Fibroblast of skin of abdomen (primary cell): ENCODE results near the gene RTL10.

Source experiments
- DNase-seq: peaks from one replicate; pipeline ENCODE4 v3.0.0-alpha.2; 2013

RTL10 gene

GRCh38 chr22:19862619-19863246 lies 8.1 kb upstream of the RTL10 start:
- DNase-seq = no peak

- no peak for DNase-seq
Observed at GRCh38 chr22:19859861-19860510, 5.3 kb upstream of the RTL10 start.

GRCh38 chr22:19857382-19857781 lies 2.7 kb upstream of the RTL10 start:
- DNase-seq = no peak

- DNase-seq = peak; percentile 33
Observed at GRCh38 chr22:19855504-19856409, 1.1 kb upstream of the RTL10 start.

GRCh38 chr22:19853879-19854777 lies 546 bp downstream of the RTL10 start:
- no peak for DNase-seq

- DNase-seq = no peak
Observed at GRCh38 chr22:19853058-19853878, 1.4 kb downstream of the RTL10 start.

GRCh38 chr22:19852177-19852781 lies 2.4 kb downstream of the RTL10 start:
- no peak for DNase-seq

GRCh38 chr22:19851291-19852176 lies 3.1 kb downstream of the RTL10 start:
- DNase-seq = no peak

- no peak for DNase-seq
Observed at GRCh38 chr22:19850763-19851109, 3.9 kb downstream of the RTL10 start.

- DNase-seq = no peak
Observed at GRCh38 chr22:19849835-19850762, 4.6 kb downstream of the RTL10 start.

GRCh38 chr22:19848298-19849224 lies 6.1 kb downstream of the RTL10 start:
- no peak for DNase-seq

GRCh38 chr22:19847345-19847632 lies 7.4 kb downstream of the RTL10 start:
- no peak for DNase-seq

GRCh38 chr22:19846620-19847344 lies 7.9 kb downstream of the RTL10 start:
- no peak for DNase-seq

GRCh38 chr22:19845054-19845722 lies 9.5 kb downstream of the RTL10 start:
- no peak for DNase-seq

GRCh38 chr22:19844377-19845053 lies 10.2 kb downstream of the RTL10 start:
- DNase-seq = peak; percentile 30

- no peak for DNase-seq
Observed at GRCh38 chr22:19843857-19844376, 10.8 kb downstream of the RTL10 start.
